C4-2B (cell line): ENCODE results near the gene CHCHD6.

Source experiments
- H3K27ac ChIP-seq: fragments of 450-650 bp; 2 replicates; pipeline ENCODE4 v1.5.1; 2017
- CTCF ChIP-seq: fragments of 450-650 bp; conservative IDR thresholded peaks from 2 replicates; pipeline ENCODE4 v1.5.1; 2017; ENCODE audit warnings: mild to moderate bottlenecking
- ZFX ChIP-seq: fragments of 450-650 bp; IDR thresholded peaks from 2 replicates; pipeline ENCODE4 v1.6.1; 2017

CHCHD6 gene

GRCh38 chr3:126921085-126921824, 217.2 kb downstream of the CHCHD6 start:
- TF ChIP-seq ZFX, result no peak
- no peak for TF ChIP-seq CTCF
- H3K27ac ChIP-seq, result no peak overlapping the region

- H3K27ac ChIP-seq, result no peak overlapping the region
- TF ChIP-seq CTCF (no peak), ZFX (no peak)
Measured at GRCh38 chr3:126922466-126922865, 218.4 kb downstream of the CHCHD6 start.

DNA sequence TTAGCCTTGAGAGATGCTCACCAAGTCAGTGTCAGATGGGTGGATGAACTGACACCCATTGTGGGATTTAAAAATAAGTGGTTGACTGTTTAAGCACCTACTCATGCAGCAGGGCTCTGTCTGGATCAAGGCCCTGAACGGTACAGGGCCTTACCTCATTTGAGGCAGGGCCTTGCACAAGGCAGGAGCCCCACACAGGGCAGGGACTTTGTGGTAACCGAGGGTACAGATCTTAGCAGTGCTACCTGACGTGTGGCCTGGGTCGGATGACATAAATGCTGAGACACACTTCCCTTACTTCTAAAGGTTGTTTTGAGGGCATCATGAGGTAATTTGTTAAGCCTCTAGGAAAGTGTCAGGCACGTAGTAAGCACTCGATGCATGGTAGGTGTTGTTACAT, 219.4 kb downstream of the CHCHD6 start:
- TF ChIP-seq ZFX (no peak), CTCF (no peak)

DNA sequence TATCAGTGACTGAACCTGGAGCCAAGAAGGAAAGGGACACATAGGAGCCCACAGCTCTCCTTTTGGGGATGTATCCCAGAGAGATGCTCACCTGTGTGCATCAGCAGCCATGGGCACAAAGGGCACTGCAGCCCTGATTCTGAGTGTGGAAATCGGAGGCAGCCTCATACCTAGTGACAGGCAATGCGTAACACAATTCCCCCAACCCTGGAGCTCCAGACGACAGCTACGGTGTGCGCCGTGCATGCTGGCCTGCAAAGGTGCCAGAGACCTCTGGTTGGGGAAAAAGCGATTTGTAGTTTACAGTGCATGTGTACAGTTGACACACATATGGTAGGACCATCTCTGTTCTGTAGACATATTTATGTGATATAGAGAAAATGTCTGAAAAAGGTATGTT, 219.9 kb downstream of the CHCHD6 start:
- H3K27ac ChIP-seq, result no peak overlapping the region
- TF ChIP-seq CTCF (no peak), ZFX (no peak)

More for the DNA sequence above, 219.4 kb downstream of the CHCHD6 start:
- H3K27ac ChIP-seq, result no peak overlapping the region

DNA sequence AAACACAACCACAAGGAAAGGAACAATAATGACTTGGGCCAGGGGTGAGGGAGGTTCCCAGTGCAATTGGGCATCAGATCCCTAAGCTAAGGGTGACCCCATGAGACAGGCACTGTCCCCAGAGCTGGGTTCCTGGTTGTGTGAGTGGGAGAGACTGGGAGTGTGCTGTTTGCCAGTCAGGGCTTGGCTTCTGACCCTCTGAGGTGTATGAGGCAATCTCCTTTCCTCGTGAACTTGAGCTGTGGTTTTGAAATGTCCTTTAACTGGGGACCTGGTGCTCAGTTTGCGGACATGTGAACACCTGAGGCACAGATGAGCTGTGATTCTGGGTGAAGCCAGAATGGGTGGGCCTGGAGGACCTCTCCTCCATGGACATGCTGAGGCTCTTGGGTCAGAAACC, 220.4 kb downstream of the CHCHD6 start:
- H3K27ac ChIP-seq, result no peak overlapping the region

DNA sequence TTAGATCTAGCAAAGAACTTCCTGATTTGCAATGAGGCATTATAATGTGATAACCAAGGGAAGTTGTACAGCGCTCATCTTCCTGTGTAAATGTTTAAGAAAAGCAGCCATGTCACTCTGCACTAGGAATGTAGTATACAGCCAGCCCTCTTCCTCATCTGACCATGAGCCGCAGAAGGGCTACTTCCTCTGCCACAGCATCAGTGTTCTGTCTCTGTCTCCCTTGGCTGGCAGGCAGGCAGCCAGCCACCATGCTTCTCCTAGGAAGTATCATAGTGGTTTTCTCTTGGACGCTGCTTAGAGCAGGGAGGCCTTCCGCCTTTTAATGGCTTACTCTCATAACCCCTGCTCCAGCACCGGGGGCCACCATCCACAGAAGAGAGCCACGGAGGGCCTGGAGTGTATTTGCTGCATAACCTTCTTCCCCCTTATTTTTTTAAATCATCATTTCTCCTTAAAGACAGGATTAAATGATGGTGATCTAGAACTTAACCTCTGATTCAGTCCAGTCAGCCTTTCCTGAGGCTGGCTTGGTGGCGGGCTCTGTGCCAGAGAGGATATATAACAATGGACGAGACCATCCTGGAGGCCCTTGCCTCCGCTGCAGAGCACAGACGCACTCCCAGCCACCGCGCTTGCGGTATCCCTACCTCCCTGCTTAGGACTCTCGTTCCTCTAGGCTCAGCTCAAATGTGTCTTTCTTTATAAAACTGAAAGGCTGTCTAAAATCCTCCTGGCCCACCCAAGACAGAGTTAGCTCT, 221.6 kb downstream of the CHCHD6 start:
- TF ChIP-seq CTCF, result no peak
- no peak for TF ChIP-seq ZFX
- H3K27ac ChIP-seq, result no peak overlapping the region

More for the DNA sequence above, 220.4 kb downstream of the CHCHD6 start:
- TF ChIP-seq CTCF (no peak), ZFX (no peak)

- H3K27ac ChIP-seq, result no peak overlapping the region
- TF ChIP-seq CTCF (no peak), ZFX (no peak)
Measured at GRCh38 chr3:126926684-126927400, 222.8 kb downstream of the CHCHD6 start.
